CD4-positive, alpha-beta T cell treated with Interleukin-6 at 100 ng/mL for 8 hours (primary cell): ENCODE measurements around the gene GALK1.
A peak's percentile ranks its signal among the peaks of the same experiment; 100 is the strongest.
"Not testable (repeated sequence)": the region's sequence is repeated elsewhere in the genome, so short reads cannot be mapped to it uniquely, and the experiment has no call there.

ENCODE experiments used
- DNase-seq: peaks from one replicate; pipeline ENCODE4 v3.0.0-alpha.2; 2020; ENCODE audit warnings: mixed read lengths, low spot score

GALK1 gene

DNA sequence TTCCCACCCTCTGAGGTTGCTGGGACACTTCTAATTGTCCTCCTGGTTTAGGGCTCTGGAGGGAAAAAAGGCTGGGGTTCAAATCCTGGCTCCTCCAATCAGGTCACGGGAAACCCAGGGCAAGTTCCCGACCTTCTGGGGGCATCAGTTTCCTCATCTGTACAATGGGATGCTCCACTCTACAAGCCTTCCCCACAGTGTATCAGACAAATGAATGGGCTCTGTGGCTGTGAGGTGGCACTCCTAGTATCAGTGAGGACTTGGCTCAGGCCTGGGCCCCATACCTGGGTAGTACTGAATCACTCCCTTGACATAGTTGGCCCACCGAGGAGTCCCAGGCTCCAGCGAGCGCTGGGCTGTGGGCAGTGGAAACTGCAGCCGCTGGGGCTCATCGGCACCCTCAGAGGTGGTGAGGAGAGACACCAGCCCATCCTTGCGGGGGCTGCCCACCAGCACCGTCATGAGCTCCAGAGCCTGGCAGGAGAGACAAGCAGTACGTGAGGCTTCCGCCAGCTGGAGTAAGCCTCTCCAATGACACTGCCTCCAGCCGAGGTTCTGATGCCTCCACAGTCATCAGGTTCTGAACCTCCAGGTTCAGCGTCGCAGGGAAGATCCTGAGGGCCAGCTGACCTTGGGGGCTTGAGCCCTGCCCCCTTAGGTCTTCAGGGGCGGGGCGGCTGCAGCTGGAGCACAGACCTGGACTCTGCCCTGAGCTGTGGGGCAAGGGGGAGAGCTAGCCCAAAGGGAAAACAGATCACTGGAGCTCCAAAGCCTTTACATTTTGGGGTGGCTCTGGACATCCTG, 1.2 kb downstream of the GALK1 start:
- DNase-seq = no peak

DNA sequence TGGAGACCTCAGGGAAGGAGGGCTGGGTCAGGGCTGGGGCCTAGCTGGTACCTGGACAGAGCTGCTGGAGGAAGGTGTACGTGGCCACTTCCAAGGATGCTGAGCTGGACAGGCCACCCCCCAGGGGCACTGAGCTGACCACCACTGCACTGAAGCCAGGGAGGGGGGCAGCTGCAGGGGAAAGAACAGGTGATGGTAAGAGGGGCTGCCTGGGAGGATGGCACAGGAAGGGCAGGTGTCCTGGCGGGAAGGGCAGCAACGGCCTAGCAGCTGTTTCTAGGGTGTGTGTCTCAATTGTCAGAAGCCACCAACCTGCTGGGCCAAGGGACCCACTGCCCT, 1.8 kb downstream of the GALK1 start:
- DNase-seq = no peak

DNA sequence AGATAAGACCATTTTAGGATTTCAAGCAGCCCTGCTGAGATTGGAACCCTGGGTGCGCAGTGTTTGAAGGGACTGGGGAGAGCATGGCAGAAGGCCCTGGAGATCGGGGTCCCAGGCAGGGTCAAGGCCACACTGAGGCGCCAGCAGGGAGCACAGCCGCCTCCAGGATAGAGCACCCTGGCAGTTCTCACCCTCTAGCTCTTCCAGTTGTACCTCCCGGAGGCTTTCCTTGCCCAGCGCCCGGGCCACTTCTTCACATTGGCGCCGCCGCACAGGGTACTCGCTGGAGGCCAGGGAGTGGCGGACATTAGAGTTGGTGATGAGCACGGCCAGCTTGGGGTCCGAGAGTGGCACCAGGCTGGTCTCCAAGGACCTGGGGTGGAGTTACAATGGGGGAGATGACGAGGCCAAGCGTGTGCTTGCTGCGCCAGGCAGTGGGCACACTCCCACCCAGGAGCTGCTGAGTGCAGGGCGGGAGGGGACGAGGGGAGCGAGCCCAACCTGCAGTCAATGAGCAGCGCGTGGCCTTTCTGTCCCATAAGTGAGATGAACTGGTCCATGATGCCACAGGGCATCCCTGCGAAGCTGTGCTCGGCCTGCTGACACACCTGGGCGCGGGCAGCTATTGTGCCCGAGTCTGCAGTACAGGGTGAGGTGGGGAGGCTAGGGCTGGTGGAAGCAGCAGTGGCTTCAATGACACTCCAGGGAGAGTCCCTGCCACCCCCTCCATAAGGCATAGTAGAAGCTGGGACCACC, 2.3 kb downstream of the GALK1 start:
- no peak for DNase-seq

DNA sequence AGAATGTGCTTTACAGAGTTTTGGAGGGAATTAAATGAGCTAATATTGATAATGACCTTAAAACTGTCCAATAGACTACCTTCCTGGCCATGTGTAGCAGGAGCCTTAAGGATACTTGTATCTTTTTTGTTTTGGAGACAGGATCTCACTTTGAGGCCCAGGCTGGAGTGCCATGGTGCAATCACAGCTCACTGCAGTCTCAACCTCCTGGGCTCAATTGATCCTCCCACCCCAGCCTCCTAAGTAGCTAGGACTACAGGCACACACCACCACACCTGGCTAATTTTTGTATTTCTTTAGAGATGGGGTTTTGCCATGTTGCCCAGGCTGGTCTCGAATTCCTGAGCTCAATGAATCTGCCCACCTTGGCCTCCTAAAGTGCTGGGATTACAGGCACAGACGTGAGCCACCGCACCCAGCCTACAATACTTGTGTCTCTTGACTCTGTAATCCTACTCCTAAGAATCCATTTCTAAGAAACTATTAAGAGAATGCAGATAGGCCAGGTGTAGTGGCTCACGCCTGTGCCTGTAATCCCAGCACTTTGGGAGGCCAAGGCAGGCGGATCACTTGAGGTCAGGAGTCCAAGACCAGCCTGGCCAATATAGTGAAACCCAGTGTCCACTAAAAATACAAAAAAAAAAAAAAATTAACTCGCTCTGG, 4.9 kb downstream of the GALK1 start:
- not testable (repeated sequence) for DNase-seq

DNA sequence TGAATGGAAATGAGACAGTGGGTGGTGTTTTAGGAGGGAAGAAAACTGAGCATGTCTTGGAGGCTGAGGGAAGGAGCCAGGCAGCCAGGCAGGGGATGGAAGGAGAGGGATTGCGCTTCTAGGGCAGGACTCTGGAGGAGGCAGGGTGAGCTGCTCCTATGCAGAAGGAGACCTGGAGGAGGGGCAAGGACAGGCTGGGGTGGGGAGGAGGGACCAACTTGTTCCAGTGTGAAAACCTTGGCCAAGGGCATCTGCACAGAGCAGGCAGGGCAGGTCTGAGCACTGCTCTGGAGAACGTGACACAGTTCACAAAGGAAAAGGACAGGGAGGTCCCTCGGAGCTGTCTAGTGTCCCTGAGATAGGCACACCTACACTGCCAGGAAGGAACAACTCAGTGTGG, 5.5 kb downstream of the GALK1 start:
- DNase-seq = no peak

DNA sequence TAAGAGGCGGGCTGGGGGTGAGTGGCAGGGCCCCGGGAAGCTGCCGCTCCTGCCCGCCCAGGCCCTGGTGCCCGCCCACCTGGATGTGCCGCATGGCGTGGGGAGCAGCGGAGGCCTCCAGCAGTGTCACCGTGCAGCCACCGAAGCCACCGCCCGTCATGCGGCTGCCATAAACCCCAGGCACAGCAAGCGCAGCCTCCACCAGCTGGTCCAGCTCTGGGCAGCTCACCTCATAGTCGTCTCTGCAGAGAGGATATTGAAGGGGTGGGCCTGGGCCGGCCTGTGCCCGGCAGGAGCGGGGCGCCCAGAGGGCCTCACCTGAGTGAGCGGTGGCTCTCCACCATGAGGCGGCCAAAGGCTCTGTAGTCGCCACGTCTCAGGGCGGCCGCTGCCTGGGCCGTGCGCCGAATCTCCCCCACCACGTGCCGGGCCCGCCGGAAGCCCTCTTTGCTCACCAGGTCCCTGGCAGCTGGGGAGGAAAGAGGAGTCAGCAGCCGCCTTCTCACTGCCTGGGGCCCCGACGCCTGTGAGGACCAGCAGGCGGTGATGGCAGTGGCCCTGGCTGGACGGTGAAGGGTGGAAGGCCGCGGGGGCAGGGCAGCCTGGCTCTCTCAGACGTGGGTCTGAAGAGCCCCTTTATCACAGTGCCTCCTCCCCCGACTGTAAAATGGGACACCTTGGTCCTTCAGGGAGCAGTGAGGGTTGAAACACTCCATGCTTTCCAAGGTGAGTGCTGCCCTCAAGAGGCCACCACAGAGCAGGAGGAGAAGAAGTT, 6.7 kb downstream of the GALK1 start:
- DNase-seq = no peak

DNA sequence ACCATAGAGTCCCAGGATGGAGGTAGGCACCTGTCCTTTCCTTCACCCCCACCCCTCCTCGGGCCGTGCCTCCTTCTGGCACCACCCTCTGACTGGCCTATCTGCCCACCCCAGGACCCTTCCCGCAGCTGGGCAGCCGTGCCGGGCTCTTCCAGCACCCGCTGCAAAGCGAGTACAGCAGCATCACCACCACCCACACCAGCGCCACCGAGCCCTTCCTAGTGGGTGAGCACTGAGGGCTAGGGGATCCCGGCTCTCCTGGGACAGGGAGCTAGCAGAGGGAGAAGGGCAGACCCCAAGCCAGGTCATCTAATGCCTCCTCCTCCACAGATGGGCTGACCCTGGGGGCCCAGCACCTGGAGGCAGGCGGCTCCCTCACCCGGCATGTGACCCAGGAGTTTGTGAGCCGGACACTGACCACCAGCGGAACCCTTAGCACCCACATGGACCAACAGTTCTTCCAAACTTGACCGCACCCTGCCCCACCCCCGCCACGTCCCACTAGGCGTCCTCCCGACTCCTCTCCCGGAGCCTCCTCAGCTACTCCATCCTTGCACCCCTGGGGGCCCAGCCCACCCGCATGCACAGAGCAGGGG, 7.8 kb downstream of the GALK1 start:
- no peak for DNase-seq

DNA sequence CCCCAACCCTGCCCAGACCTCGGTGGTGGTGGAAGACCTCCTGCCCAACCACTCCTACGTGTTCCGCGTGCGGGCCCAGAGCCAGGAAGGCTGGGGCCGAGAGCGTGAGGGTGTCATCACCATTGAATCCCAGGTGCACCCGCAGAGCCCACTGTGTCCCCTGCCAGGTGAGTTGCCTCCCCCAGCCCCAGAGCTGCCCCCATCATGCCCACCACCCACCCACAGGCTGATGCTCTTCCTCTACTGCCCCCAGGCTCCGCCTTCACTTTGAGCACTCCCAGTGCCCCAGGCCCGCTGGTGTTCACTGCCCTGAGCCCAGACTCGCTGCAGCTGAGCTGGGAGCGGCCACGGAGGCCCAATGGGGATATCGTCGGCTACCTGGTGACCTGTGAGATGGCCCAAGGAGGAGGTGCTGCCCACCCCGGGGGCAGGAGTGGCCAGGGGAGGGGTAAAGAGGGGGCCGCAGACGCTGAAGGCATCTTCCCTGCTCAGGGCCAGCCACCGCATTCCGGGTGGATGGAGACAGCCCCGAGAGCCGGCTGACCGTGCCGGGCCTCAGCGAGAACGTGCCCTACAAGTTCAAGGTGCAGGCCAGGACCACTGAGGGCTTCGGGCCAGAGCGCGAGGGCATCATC, 8.4 kb downstream of the GALK1 start:
- DNase-seq = no peak

DNA sequence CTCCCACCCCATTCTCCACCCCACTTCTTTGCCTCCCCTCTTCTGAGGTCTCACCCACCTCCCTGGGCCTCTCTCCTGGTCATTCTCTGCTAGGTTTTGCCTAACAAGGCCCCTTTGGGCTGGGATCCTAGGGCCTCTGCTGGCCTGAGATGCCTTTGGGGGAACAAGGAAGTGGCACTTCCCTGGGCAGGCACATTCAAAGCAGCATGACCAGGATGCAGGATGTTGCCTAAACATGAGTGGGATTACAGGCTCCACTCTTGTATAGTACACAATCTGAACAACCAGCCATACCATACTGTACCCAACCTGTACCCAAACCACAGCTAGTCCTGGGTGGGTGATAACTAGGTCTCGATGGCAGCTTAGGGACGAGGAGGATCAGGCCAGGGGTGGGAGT, 9.0 kb downstream of the GALK1 start:
- no peak for DNase-seq

DNA sequence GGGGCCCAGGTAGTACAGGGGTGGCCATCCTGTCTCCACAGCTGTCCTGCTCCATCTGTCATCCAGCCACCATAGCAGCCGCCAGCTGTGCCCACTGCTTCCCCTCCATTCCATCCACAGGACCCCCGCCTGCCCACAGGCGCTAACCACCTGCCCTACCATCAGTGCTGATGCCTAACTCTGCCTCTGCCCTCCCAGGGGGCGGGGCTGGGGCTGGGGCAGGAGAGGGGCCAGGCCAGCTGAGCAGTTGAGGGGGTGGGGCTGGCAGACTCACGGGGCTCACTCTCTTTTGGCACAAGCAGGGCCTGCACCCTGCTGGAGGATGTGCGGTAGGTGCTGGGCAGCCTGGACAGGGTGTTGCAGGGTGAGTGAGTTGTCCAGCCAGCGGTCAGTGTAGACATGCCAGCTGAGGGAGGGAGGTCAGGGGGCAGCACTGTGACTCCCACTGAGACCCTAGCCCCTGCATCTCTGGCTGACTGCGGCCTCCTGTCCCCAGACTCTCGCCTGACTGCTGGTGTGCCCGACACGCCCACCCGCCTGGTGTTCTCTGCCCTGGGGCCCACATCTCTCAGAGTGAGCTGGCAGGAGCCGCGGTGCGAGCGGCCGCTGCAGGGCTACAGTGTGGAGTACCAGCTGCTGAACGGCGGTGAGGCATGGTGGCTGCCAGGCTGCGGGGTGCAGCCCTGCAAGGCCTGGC, 9.6 kb downstream of the GALK1 start:
- DNase-seq = no peak

DNA sequence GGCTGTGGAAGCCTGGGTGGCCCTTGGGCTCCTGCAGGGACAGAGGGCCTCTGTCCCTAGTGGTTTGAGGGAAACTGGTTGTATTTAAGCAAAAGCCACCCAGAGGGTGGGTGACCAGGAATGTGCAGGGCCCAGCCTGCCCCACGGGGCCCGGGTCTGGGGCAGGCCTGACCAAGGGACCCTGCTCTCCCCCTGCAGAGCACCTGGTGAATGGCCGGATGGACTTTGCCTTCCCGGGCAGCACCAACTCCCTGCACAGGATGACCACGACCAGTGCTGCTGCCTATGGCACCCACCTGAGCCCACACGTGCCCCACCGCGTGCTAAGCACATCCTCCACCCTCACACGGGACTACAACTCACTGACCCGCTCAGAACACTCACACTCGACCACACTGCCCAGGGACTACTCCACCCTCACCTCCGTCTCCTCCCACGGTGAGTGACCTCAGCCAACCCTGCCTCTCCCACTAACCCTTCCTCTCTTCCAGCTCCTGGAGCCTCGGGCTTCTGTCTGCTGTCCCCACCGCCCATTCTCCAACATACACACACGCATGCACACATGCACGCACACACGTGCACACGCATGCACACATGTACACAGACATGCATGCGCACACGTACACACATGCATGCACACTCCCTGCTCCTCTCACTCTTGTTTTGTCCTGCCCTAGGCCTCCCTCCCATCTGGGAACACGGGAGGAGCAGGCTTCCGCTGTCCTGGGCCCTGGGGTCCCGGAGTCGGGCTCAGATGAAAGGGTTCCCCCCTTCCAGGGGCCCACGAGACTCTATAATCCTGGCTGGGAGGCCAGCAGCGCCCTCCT, 10.4 kb downstream of the GALK1 start:
- DNase-seq = no peak

DNA sequence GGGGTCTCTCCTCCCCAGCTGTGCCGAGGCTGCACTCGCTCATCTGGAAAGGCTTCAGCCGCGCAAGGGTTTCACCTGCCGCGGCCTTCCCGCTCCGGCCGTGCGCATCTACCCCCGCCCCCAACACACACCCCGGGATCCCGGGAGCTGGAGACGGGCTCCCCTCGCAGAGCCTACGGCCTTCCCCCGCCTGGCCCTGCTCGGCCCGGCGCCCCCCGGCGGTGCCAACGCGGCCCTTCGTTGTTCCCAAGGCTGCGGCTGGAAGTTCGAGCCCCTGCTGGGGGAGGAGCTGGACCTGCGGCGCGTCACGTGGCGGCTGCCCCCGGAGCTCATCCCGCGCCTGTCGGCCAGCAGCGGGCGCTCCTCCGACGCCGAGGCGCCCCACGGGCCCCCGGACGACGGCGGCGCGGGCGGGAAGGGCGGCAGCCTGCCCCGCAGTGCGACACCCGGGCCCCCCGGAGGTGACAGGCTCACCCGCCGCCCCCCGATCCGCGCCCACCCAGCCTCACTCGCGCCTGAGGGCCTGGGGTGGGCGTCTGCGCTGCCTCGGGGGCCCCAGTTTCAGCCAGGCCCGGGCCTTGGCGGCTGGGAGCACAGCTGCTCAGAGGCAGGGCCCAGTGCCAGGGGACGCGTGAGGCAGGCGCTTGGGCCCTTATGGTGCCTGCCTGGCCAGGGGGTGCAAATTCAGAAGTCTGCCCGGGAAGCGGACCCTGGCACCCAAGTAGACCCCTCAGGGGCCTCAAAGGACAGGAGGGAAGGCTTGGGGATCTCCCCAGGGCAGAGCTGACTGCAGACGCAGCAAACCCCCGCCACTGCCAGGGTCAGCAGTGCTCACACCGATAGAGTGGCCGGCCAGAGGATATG, 11.2 kb downstream of the GALK1 start:
- DNase-seq = peak; percentile 74

DNA sequence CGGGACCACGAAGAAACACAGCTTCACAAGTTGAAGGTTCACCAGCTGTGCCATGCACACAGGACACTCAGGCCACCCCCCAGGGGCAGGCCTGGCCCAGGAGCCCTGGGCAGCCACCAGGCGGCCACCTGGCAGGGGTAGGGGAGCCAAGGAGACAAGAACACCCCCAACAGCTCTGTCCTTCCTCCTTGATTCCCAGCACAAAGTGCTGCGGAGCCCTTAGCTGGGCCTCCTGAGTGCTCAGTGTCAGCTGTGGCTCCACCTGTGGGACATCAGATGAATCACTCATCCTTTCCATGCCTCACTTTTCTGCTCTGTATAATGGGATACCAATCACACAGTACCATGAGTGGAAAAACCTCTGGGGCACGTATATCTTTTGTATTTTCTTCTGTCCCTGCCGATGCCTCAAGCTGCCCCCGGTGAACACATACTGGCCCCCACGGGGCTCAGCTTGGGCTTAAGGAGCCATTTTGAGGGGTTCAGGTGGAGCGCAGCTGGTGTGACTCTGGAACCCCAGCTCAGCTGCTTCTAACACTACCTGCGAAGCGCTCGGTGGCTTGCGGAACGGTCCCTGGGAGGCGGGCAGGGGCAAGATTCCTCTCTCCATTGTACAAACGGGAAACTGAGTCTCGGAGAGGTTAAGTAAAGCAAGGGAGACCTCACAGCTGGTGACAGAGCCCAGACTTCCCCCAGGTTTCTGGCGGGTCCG, 12.0 kb downstream of the GALK1 start:
- no peak for DNase-seq

DNA sequence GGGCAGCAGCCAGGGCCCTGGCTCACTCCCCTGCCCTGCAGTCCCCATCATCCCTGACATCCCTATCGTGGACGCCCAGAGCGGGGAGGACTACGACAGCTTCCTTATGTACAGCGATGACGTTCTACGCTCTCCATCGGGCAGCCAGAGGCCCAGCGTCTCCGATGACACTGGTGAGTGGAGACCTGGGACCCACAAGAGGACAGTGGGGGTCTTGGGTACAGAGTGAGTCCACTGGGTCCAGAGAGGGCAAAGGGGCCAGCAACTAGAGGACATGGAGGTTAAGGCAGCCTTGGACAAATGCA, 12.6 kb downstream of the GALK1 start:
- DNase-seq = no peak

DNA sequence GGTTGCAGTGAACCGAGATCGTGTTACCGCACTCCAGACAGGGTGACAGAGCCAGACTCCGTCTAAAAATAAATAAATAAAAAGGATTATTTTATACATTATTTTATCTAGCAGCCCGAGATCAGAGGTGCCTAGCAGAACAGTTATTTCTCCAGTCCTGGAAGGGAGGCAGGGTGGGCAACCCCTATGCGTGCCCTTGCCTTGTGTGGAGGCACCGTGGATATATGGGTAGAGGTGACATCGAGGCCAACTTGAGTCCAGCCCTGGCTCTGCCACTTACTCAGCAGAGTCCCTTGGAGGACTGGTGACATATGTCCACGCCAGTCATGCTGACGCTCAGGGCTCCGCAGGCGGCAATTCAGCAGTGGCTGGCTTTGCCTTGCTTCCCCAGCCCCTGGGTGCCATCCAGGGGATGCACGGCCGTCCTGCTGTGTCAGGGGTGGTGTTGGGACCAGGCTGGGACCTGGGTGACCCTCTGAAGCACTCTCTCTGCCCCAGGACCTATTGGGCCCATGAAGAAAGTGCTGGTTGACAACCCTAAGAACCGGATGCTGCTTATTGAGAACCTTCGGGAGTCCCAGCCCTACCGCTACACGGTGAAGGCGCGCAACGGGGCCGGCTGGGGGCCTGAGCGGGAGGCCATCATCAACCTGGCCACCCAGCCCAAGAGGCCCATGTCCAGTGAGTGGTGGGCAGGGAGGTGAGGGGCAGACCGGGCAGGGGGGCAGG, 13.2 kb downstream of the GALK1 start:
- DNase-seq = no peak

DNA sequence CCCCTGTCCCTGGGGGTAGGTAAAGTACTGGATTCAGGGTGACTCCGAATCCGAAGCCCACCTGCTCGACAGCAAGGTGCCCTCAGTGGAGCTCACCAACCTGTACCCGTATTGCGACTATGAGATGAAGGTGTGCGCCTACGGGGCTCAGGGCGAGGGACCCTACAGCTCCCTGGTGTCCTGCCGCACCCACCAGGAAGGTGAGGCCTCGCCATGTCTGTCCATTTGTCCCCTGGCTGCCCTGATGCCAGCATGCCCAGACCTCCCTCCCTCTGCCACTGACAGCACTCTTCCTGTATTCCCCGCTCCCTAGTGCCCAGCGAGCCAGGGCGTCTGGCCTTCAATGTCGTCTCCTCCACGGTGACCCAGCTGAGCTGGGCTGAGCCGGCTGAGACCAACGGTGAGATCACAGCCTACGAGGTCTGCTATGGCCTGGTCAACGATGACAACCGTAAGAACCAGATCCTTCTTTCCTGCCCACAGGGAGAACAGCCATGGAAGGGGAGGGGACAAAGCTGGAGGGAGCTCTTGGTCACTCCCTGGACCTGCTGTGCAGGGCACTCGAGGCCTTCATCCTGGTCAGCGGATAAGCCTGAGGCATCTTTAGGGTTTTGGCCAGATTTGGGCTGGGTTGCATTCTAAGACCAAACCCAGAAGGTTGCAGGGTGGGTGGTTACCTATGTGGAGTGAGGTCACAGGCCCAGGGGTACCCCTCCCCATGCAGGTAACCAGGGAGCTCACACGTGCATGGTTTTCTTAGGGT, 14.2 kb downstream of the GALK1 start:
- DNase-seq = no peak
